GM19043 (cell line): Measurements from ENCODE around the gene XPNPEP1.
A peak's percentile ranks its signal among the peaks of the same experiment; 100 is the strongest.

Experiments used
- ATAC-seq: cut with Tn5 transposase; IDR thresholded peaks from one replicate; pipeline ENCODE4 v1.9.1; 2021; ENCODE audit warnings: low read depth; ENCODE audit not compliant: unreplicated experiment

Gene XPNPEP1

DNA sequence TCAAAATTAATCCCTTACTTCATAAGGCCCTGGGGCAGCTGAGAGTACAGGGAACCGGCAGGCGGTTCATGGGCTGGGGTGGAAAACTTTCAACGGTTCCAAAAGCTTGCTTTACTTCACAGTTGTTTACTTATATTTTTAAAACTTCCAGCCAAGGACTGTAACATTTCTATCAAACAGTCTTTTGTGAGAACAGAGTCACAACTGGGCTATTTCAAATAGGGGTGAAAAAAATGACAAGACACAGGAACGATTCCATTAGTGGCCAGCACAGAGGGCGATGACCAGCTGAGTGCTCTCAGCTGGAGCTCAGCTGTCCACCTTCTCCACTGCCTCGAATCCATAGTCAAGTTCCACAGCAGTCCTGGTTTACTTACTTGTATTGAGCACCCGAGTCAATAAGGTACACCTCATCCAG, 48.2 kb downstream of the XPNPEP1 start:
- no peak for ATAC-seq

DNA sequence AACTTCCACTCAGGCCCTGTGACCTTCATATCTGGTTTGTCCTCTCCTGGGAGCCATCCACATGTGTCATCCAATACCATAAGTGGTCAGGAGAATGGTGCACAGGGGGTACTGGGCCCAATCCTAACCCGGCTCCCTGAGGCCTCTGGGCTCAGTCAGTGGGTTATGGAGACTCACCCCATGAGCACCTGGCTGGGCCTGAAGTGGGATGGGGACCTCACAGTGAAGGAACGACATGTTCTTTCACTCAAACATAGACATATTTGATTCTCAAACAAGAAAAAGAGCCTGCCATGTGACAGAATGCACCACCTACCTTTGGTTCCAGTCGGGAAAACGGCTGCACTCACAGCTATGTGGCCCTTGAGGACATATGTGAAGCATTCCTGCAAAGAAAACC, 51.8 kb downstream of the XPNPEP1 start:
- no peak for ATAC-seq

DNA sequence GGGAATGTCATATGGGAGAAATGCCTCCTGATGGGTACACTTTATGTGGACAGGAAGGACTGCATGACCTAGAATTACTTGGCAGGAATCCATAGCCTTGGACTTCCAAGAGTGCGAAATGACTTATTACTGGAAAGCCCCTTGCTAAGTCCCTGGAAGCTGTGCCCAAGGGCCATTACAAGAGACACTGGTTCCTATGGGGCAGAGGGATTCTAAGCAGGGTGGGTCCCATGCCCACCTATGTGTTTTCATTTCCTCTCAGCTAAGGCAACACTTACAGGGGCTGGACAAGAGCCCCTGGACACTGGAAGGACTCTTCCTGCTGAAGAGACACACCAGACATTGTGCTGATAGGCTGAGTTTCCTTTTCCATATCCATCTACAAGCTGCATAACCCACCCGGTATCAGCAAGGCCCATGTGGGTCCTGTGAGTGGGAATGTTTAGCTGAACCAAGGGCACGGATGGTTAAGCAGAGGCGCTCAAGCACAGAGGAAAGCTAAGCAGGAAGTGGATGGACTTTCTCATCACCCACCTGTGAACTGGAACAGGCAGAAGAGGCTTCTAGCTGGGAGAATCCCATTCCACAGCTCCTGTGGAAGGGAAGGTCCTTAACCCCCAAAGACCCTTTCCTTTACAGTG, 56.2 kb downstream of the XPNPEP1 start:
- ATAC-seq, result no peak

DNA sequence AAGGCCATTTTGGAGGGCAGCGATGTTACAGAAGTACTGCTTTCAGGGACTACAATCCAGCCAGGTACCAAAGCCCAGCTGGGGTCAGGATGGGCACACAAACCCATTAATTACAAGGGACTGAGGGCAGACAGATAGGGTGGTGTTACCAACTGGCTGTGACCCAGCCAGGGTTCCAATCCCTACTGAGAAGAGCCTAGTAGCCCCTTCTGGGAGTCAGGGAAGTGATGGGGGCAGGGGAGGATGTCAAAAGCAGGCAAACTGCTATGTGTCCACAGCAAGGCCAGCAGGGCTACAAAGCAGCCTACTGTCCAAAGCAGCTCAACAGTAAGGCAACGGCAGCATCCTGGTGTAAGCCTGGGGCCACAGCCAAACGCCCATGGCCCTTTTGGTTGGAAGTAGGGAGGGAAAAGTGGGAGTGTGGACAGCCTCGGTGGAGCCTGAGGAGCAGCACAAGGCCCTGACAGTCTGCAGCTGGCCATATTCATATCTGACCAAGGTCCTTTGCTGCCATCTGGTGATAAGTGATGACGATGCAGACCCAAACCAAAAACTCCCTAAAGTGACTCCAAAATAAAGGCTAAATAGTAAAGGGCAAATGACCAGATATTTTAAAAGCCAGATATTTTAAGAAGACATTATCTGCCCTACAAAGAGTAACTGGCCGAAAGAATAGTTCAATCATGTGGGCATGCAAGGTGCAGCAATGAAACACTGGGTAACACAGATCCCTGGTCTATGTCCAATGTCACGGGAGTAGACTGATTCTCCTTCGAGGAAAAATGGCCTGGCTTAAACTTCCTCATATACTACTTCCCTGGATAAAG, 56.9 kb downstream of the XPNPEP1 start:
- no peak for ATAC-seq

DNA sequence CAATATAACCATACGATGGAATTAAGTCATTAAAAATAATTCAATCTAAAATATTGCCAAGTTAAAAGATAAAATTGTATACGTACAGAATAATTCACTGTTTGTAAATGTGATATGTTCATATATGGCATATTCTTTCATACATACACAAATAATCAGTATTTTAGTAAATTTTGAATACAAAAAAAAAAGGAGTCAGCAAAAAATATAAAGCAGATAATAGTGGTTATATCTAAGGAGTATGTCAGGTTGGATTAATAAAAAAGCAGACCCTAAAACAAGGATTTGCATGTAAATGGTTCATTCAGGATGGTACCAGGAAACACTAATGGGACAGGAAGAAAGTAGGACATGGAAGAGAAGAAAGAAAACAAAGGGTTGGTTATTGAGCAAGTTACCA, 59.5 kb downstream of the XPNPEP1 start:
- no peak for ATAC-seq

DNA sequence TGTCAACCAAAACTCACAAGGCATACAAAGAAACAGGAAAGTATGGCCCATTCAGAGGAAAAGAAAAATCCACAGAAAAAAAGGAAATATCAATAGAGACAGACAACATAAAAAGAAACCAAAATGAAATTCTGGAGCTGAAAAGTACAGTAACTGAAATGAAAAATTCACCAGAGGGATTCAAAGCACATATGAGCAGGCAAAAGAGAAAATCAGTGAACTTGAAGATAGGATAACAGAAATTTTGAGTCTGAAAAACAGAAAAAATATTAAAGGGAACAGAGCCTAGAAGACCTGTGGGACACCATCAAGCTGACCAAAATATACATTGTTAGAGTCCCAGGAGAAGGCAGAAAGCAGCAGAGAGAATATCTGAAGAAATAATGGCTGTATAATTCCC, 60.6 kb downstream of the XPNPEP1 start:
- ATAC-seq, result no peak

DNA sequence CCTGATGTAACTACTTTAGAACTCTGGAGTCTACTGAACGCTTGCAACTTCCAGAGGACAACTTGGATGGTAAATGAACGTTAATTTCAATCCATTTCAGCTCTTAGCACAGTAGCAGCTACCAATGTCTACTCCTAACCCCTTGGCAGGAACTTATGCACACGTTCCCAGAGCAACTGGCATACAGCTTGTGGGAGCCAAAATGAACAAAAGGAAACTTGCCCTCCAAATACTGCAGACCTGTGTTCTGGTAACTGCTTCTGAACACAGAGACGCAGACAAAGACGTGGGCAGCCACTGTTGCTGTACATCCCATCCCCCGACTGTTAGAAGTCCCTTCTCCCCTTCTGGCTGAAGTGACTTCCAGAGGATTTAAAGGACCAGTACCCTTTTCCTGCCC, 61.3 kb downstream of the XPNPEP1 start:
- no peak for ATAC-seq

DNA sequence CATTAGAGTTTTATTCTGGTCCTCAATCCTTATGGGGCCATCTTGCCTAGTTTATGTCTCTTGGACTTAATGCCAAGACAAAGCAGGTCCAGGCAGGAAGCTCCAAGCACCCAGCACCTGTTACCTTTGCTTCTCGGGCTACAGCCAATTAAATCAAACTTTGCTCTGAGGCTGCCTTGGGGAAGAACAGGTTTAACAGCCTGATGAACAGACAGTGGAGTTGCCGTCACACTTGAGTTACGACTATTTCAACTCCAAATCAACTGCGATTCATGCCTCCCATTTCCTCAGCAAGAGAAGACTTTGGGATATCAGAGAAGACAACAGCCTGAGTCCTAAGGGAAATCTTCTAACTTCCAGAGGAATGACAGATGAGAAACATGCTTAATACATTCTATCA, 62.2 kb downstream of the XPNPEP1 start:
- no peak for ATAC-seq

DNA sequence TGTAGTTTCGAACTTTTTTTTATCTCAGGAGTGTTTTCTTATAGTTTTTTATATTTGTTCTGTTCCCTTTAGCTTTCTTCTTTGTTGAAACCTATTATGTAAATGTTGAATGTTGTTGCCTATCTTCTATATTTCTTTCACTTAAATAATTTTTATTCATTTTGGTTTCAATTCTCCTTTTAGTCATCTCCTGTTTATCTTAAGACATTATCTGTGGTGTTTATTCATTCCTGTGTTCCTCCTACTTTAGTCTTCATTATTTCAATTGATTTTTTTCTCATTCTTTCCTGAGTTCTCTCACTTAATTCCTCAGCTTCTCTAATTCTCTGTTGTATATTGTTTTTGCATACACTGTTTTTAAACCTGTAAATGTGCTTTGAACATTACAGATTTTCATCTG, 64.1 kb downstream of the XPNPEP1 start:
- no peak for ATAC-seq

DNA sequence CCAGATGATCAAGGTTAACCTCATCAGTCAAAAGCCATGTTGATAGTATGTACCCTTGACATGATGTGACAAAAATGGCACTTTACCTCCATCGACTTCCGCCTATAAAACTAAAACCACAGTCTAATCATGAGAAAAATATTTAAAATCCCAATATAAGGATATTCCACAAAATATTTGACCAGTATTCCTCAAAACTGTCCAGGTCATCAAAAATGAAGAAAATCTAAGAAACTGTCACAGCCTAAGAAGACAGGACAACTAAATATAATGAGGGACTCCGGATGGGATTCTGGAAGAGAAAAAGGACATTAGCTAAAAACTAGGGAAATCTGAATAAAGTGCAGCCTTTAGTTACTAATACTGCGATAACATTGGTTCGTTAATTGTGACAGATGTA, 67.6 kb downstream of the XPNPEP1 start:
- no peak for ATAC-seq

DNA sequence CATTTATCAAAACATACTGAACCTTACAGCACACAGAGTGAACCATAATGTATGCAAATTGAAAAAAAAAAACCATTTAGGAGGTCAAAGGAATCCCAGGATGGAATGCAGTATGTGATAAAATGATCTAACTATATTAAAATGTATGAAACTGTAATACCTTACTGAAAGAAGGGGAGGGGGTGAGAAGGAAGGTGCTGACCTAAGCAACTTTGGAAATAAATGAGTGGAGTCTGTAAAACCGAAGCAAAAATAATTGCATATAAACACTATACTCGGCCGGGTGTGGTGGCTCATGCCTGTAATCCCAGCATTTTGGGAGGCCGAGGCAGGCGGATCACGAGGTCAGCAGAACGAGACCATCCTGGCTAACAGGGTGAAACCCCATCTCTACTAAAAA, 69.4 kb downstream of the XPNPEP1 start:
- no peak for ATAC-seq

DNA sequence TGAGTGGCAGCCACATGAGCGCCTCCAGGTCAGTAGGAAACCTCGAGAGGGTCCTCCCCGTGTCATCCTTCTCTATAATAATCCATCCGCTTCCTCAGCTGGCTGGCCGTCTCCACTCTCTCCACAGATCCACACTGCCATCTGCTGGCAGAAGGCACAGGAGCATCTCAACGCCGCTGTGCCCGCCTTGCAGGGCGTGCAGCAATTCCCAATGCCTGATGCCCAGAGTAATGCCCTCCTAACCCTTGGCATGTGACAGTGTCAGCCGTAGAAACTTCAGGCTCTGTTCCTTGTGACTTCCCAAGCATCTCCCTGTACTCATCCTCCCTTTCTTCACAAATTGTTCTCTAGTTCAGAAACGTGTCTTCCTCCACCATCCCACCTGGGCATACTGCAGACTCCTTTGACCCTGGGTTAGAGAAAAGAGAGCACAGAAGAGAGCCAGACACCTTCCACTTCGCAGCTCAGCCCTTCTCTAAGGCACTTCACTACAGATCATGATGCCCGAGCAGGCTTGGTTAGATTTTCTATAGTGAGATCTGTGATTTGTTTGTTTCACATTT, 70.8 kb downstream of the XPNPEP1 start:
- ATAC-seq, result peak; percentile 97

DNA sequence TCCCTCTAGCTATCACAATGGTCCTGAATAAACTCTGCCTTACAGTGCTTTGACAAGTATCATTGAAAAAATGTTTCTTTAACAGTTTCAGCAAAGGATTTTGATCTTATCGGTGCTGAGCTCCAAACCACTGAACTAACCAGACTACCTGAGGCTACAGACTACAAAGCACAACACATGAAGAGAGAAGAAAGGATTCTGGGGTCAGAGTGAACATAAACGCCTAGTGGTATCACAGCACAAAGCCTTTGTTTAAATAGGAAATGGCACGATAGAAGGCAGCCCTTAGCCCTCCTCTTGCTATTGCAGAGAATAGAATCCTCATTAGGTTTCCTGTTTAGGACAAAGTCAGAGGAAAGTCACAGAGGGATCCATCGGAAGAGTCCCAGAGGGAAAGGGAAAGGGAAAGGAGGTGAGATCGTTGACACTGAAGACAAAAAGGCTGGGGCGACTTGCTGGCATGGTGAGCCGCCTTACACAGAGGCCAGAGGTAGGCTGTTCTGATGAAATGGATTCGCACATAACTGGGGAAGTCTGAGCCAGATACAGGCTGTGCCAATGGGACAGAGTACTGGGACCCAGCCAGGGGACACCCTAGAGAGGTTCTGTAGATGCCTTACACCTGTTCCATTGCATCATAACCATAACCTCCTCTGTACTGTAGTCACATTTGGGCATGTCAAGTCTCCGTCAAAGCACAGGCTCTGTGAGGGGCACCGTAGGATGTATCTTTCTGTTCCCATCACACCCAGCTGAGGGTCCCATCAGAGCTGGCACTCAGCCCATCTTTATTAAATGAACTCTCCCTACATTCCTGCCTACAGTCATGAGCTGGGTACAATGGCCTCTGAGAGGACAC, 71.5 kb downstream of the XPNPEP1 start:
- ATAC-seq, result no peak

DNA sequence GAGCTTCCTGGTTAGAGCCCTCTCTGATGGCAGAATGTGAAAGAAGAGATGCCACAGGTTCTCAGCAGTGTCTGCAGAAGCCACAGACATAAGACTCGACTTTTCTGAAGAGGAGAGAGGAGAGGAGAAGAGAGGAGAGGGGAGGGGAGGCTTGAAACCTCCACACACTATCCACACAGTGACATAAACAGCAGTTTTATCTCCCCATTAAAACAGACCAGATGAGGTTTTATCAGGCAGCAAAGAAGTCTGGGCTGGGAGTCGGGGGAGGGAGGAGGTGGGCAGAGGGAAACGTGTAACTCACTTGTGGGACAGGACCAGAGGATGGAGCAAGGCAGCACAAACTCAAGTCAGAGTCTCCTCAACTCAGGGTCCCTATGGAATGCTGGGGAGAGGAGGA, 76.5 kb downstream of the XPNPEP1 start:
- no peak for ATAC-seq

DNA sequence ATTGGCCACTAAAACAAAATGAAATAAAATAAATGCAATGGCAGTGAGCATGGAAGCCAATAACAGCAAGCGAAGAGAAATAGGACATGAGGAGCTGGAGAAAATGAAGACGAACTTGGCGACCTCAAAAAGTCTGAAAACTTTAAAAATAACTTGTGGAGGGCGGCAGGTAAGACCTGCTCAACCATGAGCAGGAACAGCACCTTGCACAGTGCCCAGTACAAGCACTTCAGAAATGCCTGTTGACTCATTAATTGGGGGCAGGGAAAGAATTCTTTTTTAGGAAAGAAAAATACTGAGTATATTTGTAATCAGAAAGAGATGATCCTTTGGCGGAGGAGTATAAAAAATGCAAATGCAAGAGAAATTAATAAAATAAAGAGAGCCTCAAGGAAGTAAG, 78.0 kb downstream of the XPNPEP1 start:
- ATAC-seq, result no peak

DNA sequence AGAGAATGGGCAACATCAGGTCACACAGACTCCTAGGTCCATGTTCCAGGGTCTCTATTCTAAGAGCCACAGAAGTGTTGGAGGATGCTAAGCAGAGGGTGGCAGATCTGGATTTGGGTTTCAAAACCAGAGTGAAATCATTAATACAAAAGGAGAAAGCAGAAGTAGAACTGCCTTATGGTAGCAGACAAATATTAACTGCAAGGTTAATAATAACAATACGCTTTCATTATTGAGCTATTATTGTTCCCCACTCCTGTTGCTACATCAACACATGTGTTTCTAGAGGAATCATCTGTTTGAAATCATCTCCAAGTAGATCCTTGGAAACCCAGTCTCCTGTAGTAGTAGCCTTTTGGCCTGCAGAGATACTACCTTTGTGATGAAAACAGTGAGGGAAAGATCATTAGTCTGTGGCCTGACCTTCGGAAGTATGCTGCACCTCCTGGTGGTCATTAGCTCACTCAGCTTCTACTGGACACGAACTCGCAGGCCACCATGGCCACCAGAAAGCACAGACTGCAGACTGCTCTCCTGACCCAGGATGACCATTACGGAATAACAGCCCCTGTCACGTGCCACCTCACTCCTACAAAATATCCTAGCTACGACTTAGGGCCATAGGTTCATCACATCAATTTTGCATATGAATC, 84.6 kb downstream of the XPNPEP1 start:
- no peak for ATAC-seq

DNA sequence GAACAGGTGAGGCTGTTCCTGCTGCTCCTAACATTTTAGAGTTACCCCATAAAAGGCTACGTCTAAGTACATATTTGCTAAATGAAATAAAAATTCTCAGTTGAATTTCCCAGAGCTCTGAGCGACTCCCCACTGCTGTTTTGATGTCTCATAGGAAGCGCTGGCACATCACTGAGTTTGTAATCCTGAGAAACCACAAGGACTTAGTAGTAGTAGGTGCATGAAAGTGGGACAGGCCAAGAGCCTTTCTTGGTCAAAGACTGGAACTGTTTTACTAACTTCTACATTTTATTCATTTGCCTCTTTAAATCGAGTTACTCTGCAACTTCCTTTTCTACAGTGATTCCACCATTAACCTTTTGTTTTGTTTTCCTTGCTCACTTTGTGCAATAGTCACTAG, 85.9 kb downstream of the XPNPEP1 start:
- ATAC-seq, result no peak

DNA sequence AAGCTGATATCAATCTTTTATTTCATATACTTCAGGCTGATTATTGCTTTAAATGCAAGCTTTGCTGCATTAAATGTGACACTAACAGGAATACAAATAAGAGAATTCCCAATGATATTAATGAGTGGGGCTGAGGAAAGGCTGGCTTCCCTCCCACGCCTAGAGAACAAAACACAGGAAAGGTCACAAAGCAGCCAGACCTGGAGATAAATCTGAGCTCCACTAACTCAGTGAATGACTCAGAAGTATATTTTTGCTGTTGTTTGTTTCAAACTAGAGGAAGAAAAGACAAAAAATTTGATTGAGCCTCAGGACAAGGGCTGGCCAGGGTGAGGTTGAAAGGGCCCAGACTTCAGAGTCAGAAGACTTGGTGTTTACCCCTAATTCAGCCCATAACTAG, 88.1 kb downstream of the XPNPEP1 start:
- ATAC-seq, result no peak

DNA sequence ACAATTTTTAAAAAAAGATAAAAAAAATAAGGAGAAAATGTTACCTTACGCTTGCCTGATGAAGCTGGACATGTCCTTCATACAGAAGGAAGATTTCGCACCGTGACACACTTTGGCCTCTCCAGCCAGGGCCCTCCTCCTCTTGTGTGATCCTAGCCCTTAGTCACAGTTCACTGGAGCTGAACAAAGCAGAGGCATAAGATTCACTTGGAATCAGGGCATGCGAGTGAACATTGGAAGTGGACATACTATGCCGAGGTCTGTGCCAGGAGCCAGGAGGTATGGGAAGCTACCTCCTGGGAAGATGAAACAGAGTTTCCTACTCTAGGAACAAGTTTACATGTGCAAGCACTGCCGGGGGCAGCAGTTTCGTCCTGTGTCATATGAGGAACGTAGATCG, 91.5 kb downstream of the XPNPEP1 start:
- no peak for ATAC-seq

DNA sequence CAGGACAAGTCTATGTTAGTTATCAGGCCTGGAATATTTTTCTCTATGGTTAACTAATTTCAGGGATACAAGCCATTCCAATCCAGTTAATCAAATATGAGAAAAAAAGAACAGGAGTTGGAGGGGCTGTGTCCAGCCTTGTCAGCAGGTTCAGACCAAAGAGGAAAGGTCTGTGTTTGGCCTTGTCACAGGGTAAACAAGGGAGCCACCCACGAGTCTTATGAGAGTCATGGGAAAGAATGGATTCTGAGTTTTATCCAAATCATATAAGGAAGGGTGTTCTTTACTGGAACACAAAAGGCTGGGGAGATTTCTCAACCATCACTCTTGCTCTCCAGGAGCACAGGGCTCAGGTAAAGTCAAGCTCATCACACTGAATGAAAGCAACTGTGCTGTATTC, 99.1 kb downstream of the XPNPEP1 start:
- no peak for ATAC-seq

DNA sequence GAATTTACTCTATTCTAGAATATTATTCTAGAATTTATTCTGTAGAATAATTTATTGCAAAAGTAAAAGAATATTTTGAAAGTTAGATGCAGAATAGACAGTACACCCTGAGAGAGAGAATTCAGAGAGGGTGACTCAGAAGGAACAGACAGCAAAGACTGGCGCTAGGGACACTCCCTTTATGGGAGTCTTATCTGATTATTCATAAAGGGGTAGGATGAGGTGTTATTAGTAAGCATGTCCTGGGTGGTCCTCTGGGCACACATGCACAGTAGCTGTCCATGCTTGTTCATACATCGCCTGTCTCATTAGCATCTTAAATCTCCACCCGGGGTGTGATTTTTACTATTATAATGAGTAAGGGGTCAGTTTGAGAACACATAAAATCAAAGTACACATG, 100.1 kb downstream of the XPNPEP1 start:
- ATAC-seq, result no peak
